ENCODE data around the gene SCN11A.
"Not testable (repeated sequence)": the region's sequence is repeated elsewhere in the genome, so short reads cannot be mapped to it uniquely, and the experiment has no call there.

Gene SCN11A

GRCh38 chr3:39064646-39065045 lies 12.9 kb upstream of the SCN11A start:
- DNase-seq: no peak

- DNase-seq: no peak
These were observed 11.4 kb upstream of the SCN11A start for GRCh38 chr3:39063143-39063542.

- no peak for DNase-seq
These were observed 10.4 kb upstream of the SCN11A start for GRCh38 chr3:39062180-39062579.

GRCh38 chr3:39061228-39061627 lies 9.5 kb upstream of the SCN11A start:
- not testable (repeated sequence) for DNase-seq

- DNase-seq: no peak
These were observed 4.4 kb upstream of the SCN11A start for GRCh38 chr3:39056151-39056550.

GRCh38 chr3:39053696-39054095 lies 2.0 kb upstream of the SCN11A start:
- no peak for DNase-seq

GRCh38 chr3:39052583-39052982 lies 839 bp upstream of the SCN11A start:
- no peak for DNase-seq

GRCh38 chr3:39050029-39050428 lies 1.7 kb downstream of the SCN11A start:
- DNase-seq: no peak

GRCh38 chr3:39038165-39038564 lies 13.6 kb downstream of the SCN11A start:
- DNase-seq: no peak

- no peak for DNase-seq
These were observed 22.2 kb downstream of the SCN11A start for GRCh38 chr3:39029556-39029955.

GRCh38 chr3:39028546-39028945 lies 23.2 kb downstream of the SCN11A start:
- no peak for DNase-seq

- DNase-seq: no peak
These were observed 26.3 kb downstream of the SCN11A start for GRCh38 chr3:39025222-39025970.

- no peak for DNase-seq
These were observed 27.2 kb downstream of the SCN11A start for GRCh38 chr3:39024497-39024896.

- no peak for DNase-seq
These were observed 29.5 kb downstream of the SCN11A start for GRCh38 chr3:39022286-39022630.

GRCh38 chr3:39021465-39022285 lies 30.1 kb downstream of the SCN11A start:
- DNase-seq: no peak

- DNase-seq: no peak
These were observed 30.7 kb downstream of the SCN11A start for GRCh38 chr3:39021029-39021428.

GRCh38 chr3:39019299-39019698 lies 32.4 kb downstream of the SCN11A start:
- DNase-seq: no peak

GRCh38 chr3:39015418-39015817 lies 36.3 kb downstream of the SCN11A start:
- no peak for DNase-seq

GRCh38 chr3:39013921-39014509 lies 37.7 kb downstream of the SCN11A start:
- DNase-seq: no peak

GRCh38 chr3:39013289-39013688 lies 38.5 kb downstream of the SCN11A start:
- DNase-seq: no peak

- DNase-seq: no peak
These were observed 40.5 kb downstream of the SCN11A start for GRCh38 chr3:39011191-39011736.

- no peak for DNase-seq
These were observed 46.4 kb downstream of the SCN11A start for GRCh38 chr3:39005295-39005694.

All from femur (tissue), 1 donor.